DMS 273 treated with DMSO at 0.1 percent for 48 hours (cell line): ENCODE measurements around the gene ZNF446.
"Not testable (repeated sequence)": the region's sequence is repeated elsewhere in the genome, so short reads cannot be mapped to it uniquely, and the experiment has no call there.

Source experiments
- DNase-seq: peaks from one replicate; lab custom pipeline; 2025; lab: John Stamatoyannopoulos, UW

Gene ZNF446

DNA sequence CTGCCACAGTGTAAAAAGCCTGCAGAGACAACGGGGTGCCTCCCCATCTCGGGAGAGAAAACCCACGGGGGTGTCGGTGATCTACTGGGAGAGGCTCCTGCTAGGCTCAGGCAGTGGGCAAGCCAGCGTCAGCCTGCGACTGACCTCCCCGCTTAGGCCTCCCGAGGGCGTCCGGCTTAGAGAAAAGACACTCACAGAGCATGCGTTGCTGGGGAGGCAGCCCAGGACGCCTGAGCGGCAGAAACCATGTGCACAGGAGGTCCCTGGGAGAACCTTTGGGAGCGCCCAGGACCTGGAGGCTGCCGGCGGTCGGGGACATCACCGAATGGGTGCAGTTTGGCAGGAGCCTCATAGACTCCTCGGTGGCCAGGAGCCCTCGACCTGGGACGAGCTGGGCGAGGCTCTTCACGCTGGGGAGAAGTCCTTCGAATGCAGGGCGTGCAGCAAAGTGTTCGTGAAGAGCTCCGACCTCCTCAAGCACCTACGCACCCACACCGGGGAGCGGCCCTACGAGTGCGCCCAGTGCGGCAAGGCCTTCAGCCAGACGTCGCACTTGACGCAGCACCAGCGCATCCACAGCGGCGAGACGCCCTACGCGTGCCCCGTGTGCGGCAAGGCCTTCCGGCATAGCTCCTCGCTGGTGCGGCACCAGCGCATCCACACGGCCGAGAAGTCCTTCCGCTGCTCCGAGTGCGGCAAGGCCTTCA is 5.2 kb upstream of the ZNF446 start:
- not testable (repeated sequence) for DNase-seq

- DNase-seq = no peak
Observed at GRCh38 chr19:58471736-58472135, 4.4 kb upstream of the ZNF446 start.

DNA sequence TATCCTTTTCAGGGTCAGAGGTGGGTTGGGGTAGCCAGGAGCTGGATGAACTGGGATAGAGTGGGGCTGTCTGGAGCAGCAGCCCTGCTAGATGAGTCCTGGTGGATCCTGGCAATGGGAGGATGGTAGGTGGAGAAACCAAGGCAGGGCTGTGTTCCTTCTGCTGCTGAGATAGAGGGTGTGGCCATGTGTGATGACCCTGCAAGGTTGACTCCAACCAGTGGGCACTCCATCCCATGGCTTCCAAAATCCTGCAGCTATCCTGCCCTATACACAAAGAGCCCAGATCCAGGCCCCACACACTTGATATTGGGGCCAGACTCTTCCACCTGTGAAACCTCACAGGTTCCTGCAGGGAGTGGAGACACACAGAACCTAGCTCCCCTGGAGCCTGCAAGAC is 2.4 kb upstream of the ZNF446 start:
- no peak for DNase-seq

DNA sequence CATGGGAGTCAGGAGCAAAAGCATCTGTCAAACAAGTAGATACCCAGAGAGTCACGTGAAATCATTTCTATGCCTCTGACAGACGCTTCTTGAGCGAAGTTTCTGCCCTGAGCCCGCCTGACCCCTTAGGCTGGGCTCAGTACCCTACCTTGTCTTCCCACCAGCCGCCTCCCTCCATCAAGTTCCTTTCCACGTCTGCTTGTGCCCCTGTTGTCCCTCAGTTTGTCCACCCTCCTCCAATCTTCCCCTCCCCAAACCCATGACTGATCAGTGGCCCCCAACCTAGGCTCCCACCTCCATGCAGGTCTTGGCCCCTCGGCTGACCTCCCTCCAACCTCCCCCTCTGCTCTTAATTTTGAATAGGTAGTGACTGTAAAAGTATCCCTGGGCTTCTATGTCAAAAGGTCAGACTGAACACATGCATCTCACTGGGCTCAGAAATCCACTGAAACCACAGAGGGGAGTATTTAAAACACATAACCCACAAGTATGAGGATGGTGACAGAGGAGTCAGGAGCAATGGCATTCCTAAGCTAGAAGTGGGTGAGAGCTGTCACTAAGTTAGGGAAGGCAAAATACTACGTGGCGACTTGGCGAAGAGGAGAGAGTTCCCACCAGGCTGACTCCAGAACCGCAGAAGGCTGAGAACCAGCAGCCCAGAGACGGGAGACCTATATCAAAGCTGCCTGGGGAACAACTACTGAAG is 1.7 kb upstream of the ZNF446 start:
- no peak for DNase-seq

GRCh38 chr19:58474997-58475713 is 997 bp upstream of the ZNF446 start:
- DNase-seq = no peak

DNA sequence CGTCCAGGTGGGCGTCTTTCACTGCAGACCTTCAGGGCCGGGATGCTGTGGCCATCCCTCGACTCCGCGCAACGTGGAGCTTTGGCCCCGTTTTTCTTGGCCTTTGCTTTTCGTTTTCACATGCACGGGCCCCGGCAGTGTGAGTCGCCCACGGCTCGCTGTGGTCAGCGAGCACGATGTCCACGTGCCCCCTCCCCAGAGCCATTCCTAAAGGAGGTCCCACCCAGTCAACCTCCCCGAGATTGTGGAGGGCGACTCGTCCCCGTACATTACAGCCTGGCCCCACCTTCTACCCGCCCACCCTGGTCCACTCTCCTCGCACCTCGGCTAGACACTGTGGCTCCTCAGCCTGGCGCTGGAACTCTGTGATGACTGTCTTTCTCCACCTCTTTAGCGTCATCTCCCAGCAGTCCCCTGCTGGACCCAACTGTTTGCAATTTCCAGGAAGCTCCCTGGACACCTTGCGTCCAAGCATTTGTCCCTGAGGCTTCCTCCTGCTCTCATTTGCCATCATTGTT is 405 bp downstream of the ZNF446 start:
- DNase-seq = no peak

GRCh38 chr19:58477130-58477529 is 978 bp downstream of the ZNF446 start:
- no peak for DNase-seq

DNA sequence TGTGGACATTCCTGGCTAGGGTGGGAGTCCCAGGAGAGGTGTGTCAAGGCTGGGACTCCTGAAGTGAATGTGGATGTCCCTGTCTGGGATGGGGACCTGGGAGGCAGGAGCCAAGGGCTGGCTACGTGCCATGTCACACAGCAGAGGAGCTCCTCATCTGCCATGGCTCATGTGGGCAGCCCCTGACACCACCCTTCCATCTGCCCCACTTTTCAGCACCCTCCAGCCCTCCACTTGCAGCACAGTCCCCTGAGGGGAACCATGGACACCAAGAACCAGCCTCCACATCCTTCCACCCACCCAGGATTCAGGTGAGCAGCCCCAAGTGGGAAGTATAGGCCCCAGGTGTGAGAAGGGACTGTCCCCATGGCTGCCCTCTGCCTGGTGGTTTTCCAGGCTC is 1.7 kb downstream of the ZNF446 start:
- DNase-seq = no peak

DNA sequence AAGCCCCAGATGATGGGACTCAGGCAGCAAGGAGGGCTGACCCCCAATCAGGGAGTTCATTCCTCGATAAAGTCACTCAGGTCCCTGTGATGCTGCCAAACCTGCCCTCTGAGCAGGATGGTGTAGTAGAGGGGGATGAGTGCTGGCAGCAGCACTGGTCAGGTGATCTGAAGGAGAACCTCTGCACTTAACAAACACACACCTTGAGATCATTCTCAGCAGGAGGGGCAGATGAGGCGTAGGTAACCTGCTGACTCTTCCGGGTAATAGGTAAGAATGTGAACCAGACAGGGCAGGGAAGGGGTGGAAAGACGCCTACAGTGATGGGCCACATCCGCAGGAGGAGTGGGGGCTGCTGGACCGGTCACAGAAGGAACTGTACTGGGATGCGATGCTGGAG is 3.2 kb downstream of the ZNF446 start:
- no peak for DNase-seq

DNA sequence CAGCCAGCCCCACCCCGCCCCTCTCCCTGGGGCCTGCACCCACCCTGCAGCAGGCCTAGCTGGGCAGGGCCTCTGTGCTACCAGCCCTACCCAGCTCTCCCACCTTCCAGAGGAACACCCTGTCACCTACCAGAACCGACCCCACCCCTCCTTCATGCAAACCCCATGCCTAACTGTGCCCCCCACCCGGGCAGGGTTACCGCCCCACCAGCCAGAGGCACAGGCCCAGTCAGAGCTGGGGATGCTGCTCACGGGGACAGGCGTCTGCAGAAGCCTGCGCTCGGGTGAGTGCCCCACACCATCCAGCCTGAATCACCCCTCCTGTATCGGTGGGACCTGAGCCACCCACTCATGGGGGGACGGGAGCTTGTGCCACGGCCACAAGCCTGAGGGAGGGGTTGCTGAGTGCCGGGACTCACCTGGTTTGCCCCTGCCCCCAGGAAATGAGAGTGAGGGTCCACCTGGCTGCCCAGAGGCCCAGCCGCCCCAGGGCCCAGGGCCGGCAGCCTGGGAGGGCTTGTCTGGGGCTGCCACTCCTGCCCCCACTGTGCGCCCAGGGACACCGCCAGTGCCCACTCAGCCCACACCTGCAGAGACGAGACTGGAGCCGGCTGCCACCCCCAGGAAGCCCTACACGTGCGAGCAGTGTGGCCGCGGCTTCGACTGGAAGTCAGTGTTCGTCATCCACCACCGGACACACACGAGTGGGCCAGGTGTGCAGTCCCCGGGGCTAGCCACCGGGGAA is 3.8 kb downstream of the ZNF446 start:
- no peak for DNase-seq

DNA sequence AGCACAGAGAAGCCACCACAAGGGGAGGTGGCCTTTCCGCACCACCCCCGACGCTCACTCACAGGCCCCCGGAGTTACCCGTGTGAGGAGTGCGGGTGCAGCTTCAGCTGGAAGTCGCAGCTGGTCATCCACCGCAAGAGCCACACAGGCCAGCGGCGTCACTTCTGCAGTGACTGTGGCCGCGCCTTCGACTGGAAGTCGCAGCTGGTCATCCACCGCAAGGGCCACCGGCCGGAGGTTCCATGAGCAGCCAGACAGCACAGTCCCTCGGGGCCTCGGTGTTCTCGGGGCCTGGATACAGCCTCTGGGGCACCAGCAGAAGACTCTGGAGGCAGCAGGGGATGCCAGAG is 4.3 kb downstream of the ZNF446 start:
- DNase-seq = no peak

- no peak for DNase-seq
Observed at GRCh38 chr19:58480831-58481230, 4.7 kb downstream of the ZNF446 start.

DNA sequence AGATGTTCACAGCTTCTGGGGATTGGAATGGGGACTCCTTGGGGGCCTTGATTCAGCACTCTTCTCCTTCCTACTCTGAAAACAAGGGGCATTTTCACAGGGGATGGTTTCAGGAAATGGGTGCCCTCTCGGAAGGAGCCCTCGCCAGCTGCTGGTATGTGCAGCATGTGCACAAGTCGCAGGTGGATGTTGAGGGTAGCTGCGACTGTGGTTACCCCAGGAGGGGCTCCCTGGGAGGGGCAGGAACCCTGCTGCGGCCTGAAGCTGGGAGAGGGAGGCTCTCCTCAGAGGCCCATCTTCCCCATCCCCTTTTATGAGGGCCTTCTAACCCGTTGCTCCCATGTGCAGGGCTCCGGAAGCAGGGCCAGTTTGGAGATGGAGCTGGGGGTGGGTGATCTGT is 6.2 kb downstream of the ZNF446 start:
- no peak for DNase-seq

DNA sequence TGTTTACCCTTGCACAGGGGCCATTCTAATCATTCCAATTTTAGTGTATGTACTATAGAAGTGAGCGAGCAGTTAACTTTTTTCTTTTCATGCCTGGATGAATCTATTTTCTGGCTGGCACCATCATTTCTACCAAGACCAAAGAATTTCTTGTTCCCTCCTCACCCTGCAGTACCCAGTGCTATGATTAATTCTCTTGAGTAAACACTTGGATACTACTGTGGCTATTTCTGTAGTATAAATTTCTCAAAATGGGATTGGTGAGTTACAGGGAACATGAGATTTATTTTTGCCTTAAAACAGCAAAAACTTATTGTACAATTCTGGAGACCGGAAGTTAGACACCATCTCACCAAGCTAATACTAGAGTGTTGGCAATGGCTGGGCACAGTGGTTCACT is 7.6 kb downstream of the ZNF446 start:
- no peak for DNase-seq

DNA sequence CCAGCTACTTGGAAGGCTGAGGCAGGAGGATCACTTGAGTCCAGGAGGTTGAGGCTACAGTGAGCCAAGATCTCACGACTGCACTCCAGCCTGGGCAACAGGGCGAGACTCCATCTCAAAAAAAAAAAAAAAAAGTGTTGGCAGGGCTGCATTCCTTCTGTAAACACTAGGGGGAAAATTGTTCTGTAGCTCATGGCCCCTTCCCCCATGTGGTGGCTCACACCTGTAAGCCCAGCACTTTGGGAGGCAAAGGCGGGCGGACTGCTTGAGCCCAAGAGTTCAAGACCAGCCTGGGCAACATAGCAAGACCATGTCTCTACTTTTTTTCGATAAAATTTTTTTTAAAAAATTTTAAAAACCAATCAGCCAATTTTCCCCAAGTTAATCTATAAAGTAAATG is 8.2 kb downstream of the ZNF446 start:
- DNase-seq = not testable (repeated sequence)

DNA sequence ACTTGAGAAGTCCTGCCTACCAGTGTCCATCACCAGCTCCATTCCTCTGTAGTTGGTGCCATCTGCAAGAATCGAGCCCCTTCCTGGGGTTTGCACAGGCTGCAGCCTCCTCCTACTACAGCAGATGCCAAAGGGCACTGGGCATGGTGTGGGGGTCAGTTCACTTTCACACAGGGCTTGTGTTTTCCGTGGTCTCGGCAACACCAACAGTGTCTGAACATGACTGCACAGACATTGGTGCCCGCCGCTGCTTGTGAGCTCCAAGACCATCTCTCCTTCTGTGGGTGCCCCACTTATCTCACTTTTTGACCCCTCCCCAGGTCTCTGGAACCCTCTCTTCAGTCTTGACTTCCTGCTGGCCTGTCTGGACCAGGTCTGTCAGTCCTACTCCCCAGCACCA is 15.2 kb downstream of the ZNF446 start:
- no peak for DNase-seq

DNA sequence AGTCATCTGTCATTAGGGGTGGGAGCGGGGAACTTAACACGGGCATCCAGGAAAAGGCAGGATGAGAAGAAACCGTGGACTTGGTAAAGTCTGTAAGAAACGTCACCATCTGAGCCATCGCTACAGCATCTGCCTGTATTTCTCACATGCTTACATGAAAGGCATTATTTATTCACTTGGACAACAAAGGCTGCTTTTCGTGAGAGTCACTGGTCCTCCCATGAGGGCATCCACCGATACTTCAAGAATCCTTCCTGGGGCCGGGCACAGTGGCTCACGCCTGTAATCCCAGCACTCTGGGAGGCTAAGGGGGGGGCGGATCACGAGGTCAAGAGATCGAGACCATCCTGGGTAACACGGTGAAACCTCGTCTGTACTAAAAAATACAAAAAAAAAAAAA is 16.1 kb downstream of the ZNF446 start:
- DNase-seq = no peak

- no peak for DNase-seq
Observed at GRCh38 chr19:58497634-58498170, 21.6 kb downstream of the ZNF446 start.

DNA sequence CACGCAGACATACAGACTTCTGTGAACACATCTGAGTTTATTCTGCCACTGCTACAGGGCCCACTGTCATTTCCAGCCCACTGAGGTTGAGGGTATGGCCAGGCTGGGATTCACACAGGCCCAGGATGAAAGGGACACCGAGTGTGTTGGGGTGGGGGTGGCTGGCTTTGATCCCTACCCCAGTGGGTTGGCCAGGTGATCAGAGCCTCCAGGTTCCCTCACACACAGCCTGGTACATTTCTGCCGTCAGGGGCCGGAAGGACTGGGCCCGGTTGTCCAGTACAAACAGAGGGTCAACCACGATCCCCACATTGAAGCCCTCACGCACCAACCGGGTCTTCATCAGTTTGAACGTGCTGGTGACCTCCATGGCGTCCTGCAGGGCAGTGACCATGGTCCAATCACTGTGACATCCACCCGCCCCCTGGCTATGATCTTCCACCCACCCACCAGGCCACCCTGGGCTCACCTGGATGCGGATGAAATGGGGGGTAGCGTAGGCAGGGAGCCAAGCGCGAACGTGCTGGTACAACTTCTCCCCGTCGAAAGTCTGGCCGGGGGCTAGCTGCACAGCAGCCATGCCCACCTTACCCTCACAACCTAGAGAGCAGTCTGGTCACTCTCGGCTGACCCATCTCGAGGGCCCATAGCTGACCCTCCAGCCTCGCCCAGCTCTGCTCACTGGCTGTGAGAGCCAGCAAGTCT is 22.3 kb downstream of the ZNF446 start:
- no peak for DNase-seq

- peak; percentile 95 for DNase-seq
Observed at GRCh38 chr19:58499021-58499927, 23.1 kb downstream of the ZNF446 start.
